LNCaP clone FGC (cell line): Measurements from ENCODE around the gene COQ2.

Source experiments
- DNase-seq: peaks from one replicate; pipeline ENCODE4 v3.0.0-alpha.2; 2011; ENCODE audit warnings: low read depth
- H3K4me3 ChIP-seq: 2 replicates; pipeline ENCODE4 v1.5.1; 2011; ENCODE audit warnings: mild to moderate bottlenecking, low read depth, low read length, control low read depth
- TF ChIP-seq, protein P1 (sequence below): IDR thresholded peaks from 2 replicates; pipeline ENCODE4 v1.5.1; 2012; ENCODE audit warnings: mild to moderate bottlenecking; ENCODE audit not compliant: control insufficient read depth, insufficient read depth; ENCODE audit errors: extremely low read depth

The COQ2 gene

GRCh38 chr4:83250687-83251446, 33.7 kb downstream of the COQ2 start:
- TF ChIP-seq, protein P1, sequence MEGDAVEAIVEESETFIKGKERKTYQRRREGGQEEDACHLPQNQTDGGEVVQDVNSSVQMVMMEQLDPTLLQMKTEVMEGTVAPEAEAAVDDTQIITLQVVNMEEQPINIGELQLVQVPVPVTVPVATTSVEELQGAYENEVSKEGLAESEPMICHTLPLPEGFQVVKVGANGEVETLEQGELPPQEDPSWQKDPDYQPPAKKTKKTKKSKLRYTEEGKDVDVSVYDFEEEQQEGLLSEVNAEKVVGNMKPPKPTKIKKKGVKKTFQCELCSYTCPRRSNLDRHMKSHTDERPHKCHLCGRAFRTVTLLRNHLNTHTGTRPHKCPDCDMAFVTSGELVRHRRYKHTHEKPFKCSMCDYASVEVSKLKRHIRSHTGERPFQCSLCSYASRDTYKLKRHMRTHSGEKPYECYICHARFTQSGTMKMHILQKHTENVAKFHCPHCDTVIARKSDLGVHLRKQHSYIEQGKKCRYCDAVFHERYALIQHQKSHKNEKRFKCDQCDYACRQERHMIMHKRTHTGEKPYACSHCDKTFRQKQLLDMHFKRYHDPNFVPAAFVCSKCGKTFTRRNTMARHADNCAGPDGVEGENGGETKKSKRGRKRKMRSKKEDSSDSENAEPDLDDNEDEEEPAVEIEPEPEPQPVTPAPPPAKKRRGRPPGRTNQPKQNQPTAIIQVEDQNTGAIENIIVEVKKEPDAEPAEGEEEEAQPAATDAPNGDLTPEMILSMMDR = no peak
- H3K4me3 ChIP-seq = no peak overlapping the region
- DNase-seq = no peak

- TF ChIP-seq, protein P1 = no peak
- no peak for DNase-seq
- no peak overlapping the region for H3K4me3 ChIP-seq
Observed at GRCh38 chr4:83248486-83248885, 36.1 kb downstream of the COQ2 start.

DNA sequence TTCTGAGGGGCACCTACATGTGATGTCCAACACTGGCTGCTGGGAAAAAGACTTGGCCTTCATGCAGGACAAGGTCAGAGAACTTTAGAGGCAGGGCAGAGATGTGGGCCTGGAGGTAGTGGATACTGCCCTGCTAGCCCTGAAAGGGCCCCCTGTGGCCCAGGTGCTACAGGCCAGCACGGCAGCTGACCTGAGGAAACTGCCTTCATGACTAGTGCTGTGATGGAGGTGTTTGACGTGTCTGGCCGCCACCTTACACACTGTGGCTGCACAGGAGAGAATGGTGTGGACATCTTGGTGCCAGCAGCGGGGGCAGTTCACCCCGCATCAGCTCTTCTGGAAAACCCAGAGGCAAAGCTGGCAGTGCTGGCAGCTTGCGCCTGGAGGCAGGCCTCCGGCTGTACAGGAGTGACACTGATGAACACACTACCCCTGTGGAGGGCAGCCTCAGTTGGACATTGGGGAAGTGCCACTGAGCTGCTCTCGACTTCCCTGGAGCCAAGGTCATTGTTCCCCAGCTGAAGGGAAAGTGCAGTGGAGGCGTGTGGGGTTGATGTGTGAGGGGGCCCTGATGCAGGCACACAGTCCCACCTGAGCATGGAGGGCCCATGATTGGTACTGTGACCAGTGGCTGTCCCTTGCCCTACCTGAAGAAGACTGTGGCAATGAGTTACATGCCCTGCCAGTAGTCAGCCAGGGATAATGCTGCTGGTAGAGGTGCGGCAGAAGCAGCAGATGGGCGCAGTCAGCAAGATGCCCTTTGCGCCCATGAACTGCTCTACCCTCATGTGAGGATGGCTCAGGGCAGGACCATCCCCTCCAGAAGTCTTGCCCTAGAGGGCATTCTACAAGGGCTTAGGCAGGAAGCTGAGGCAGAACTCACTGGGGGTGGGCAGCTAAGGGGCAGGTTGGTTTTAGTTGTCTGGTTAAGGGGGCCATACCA, 36.9 kb downstream of the COQ2 start:
- DNase-seq = no peak
- TF ChIP-seq, protein P1 = no peak
- H3K4me3 ChIP-seq = no peak overlapping the region

- no peak overlapping the region for H3K4me3 ChIP-seq
- DNase-seq = no peak
- TF ChIP-seq, protein P1 = no peak
Observed at GRCh38 chr4:83241132-83241531, 43.5 kb downstream of the COQ2 start.

DNA sequence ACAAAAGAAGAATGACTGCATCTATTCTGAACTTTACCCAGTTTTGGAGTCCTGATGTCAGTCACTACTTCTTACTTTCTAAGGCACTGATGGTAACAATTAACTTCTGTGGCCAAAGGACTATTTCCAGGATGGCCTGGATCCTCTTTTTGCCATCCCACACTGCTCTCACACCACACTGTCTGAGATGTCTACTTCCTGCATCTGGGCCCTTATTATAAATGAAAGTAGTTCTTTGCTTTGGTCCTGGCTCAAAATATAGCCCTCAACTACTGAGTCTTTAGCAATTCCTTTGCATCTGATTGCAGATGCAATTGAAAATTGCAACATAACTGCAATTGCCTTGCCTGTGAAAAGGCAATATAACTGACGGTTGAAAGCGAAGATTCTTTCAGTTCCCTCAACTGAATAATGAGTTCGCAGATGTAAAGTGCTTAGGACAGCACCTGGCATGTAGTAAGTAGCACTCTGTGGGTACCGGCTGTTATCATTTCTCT, 44.2 kb downstream of the COQ2 start:
- TF ChIP-seq, protein P1 = no peak
- DNase-seq = no peak
- H3K4me3 ChIP-seq = no peak overlapping the region

DNA sequence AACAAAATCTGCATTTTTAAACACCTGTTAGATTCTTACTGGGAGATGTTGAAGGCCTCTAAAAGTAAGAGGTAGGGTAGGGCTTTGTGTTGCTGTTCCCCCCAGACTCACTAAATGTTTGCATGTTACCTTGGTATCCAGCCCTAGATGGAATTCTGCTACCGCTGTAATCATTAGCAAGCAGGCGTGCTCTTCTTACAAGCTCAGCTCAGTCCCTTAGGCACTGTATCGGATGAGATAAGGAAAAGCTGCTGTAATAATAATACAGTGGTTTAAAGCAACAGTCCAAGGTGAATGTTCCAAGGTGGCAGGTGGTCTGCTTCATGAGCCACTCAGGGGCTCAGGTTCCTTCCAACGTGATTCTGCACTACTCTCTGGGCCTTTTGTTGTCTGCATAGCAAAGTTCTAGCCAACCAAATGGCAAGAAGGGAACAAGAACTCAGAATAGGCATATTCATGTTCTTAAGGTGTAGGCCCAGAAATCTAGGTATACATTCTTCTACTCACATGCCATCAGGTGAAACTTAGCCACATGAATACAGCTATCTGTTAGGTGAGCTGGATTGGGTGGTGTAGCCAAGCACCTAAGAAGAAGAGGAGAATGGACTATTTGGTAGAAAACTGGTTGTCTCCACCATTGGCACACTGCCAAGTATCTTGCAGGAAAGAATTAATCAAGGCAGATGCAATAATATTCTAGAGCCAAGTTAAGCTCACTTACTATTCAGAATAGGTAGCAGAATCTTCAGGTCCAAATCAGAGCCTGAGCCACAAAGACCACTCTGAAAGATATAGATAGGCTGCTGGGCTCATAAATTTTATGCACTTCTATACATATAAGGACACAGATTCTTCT, 46.0 kb downstream of the COQ2 start:
- H3K4me3 ChIP-seq = no peak overlapping the region
- DNase-seq = no peak
- TF ChIP-seq, protein P1 = no peak
